NCI-H1436 treated with DMSO at 0.1 percent for 48 hours (cell line): ENCODE measurements around the gene RPL12.

Source experiments
- DNase-seq: peaks from one replicate; lab custom pipeline; 2025; lab: John Stamatoyannopoulos, UW

The RPL12 gene

GRCh38 chr9:127403507-127404192 lies 47.6 kb downstream of the RPL12 start:
- DNase-seq = no peak

- no peak for DNase-seq
Observed at GRCh38 chr9:127402401-127403090, 48.7 kb downstream of the RPL12 start.

GRCh38 chr9:127399736-127400269 lies 51.4 kb downstream of the RPL12 start:
- no peak for DNase-seq

GRCh38 chr9:127398715-127399400 lies 52.3 kb downstream of the RPL12 start:
- DNase-seq = no peak

- no peak for DNase-seq
Observed at GRCh38 chr9:127398275-127398647, 52.9 kb downstream of the RPL12 start.
